ENCODE results near the gene PSME3IP1.

PSME3IP1 gene

DNA sequence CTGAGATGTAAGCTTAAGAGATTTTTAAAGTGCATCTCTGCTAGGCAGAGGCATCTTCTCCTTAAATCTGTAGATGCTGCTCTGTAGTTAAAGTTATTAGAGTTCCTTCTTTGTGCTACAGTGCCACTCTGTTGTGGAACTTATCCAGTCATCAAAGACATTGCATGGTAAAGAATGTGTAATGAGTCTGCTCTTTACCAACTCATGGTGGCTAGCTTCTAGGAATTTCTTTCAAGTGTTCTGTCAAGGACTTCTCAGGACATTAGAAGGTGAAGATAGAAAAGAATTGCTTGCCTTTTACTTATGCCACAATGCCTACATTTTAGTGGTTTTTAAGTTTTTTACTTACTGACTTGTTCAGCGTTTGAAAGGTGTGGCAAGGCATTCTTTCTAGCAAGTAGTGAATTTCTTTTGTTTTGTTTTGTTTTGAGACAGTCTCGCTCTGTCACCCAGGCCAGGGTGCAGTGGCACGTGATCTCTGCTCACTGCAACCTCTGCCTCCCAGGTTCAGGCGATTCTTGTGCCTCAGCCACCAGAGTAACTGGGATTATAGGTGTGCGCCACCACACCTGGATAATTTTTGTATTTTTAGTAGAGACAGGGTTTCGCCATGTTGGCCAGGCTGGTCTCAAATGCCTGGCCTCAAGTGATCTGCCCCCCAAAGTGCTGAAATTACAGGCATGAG, 39.0 kb upstream of the PSME3IP1 start:
- TF ChIP-seq FOXP2 (optimal IDR thresholded peaks at IDR 0.05; ENCODE audit: borderline replicate concordance, extremely low read depth, extremely low read length, insufficient read depth) (no peak), TAF1 (IDR thresholded peaks at IDR 0.05; ENCODE audit: borderline replicate concordance, insufficient read depth, low read length) (no peak), SIN3A (IDR thresholded peaks at IDR 0.05; ENCODE audit: borderline replicate concordance, insufficient read depth, low read length) (no peak), POLR2AphosphoS5 (IDR thresholded peaks at IDR 0.05; ENCODE audit: low read depth, low read length) (no peak)
- TF ChIP-seq, protein P1, sequence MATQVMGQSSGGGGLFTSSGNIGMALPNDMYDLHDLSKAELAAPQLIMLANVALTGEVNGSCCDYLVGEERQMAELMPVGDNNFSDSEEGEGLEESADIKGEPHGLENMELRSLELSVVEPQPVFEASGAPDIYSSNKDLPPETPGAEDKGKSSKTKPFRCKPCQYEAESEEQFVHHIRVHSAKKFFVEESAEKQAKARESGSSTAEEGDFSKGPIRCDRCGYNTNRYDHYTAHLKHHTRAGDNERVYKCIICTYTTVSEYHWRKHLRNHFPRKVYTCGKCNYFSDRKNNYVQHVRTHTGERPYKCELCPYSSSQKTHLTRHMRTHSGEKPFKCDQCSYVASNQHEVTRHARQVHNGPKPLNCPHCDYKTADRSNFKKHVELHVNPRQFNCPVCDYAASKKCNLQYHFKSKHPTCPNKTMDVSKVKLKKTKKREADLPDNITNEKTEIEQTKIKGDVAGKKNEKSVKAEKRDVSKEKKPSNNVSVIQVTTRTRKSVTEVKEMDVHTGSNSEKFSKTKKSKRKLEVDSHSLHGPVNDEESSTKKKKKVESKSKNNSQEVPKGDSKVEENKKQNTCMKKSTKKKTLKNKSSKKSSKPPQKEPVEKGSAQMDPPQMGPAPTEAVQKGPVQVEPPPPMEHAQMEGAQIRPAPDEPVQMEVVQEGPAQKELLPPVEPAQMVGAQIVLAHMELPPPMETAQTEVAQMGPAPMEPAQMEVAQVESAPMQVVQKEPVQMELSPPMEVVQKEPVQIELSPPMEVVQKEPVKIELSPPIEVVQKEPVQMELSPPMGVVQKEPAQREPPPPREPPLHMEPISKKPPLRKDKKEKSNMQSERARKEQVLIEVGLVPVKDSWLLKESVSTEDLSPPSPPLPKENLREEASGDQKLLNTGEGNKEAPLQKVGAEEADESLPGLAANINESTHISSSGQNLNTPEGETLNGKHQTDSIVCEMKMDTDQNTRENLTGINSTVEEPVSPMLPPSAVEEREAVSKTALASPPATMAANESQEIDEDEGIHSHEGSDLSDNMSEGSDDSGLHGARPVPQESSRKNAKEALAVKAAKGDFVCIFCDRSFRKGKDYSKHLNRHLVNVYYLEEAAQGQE (IDR thresholded peaks at IDR 0.05; ENCODE audit: insufficient read depth in 1 of 2, low read depth in 2 of 2, low read length in 2 of 2): no peak

DNA sequence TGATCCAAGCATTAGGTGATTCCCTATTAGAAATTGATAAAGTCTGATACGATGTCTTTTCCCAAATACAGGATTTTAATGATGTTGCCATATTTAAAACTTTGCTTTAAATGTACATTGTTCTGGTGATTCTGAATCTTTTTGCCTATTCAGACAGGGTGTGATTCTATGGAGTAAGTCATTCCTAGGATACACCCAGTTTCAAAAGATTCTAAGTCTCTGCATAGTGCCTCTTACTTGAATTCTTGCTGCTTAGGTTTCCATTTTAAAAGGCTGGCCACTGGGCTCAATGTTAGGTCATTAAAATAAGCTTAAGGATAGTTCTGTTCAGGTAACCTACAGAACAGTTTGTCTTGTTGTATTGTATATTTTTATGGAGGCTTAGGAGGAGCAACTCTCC, 37.2 kb upstream of the PSME3IP1 start:
- no peak for TF ChIP-seq SIN3A (IDR thresholded peaks at IDR 0.05; ENCODE audit: borderline replicate concordance, insufficient read depth, low read length)
- no peak for TF ChIP-seq TAF1 (IDR thresholded peaks at IDR 0.05; ENCODE audit: borderline replicate concordance, insufficient read depth, low read length)
- TF ChIP-seq FOXP2 (optimal IDR thresholded peaks at IDR 0.05; ENCODE audit: borderline replicate concordance, extremely low read depth, extremely low read length, insufficient read depth): no peak
- TF ChIP-seq, protein P1 (IDR thresholded peaks at IDR 0.05; ENCODE audit: insufficient read depth in 1 of 2, low read depth in 2 of 2, low read length in 2 of 2): no peak
- TF ChIP-seq POLR2AphosphoS5 (IDR thresholded peaks at IDR 0.05; ENCODE audit: low read depth, low read length): no peak

DNA sequence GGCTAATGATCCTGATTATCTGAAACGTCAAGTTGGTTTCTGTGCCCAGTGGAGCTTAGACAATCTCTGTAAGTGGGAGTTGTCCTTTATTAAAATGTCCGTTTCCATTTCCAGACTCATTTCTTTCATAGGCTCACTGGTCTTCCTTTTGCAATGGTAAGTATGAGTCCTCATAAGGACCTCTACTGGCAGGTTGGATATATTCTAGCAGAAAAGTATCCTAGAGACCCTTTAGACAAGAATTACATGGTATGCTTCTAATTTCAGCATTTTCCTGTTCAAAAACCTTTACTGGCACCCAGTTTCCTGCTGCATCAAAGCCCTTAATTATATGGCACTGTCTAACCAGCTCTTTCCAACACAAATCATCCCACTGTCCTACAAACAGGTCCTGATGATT, 31.1 kb upstream of the PSME3IP1 start:
- no peak for TF ChIP-seq FOXP2 (optimal IDR thresholded peaks at IDR 0.05; ENCODE audit: borderline replicate concordance, extremely low read depth, extremely low read length, insufficient read depth)
- TF ChIP-seq TAF1 (IDR thresholded peaks at IDR 0.05; ENCODE audit: borderline replicate concordance, insufficient read depth, low read length): no peak
- TF ChIP-seq, protein P1 (IDR thresholded peaks at IDR 0.05; ENCODE audit: insufficient read depth in 1 of 2, low read depth in 2 of 2, low read length in 2 of 2): no peak
- TF ChIP-seq POLR2AphosphoS5 (IDR thresholded peaks at IDR 0.05; ENCODE audit: low read depth, low read length): no peak
- no peak for TF ChIP-seq SIN3A (IDR thresholded peaks at IDR 0.05; ENCODE audit: borderline replicate concordance, insufficient read depth, low read length)

DNA sequence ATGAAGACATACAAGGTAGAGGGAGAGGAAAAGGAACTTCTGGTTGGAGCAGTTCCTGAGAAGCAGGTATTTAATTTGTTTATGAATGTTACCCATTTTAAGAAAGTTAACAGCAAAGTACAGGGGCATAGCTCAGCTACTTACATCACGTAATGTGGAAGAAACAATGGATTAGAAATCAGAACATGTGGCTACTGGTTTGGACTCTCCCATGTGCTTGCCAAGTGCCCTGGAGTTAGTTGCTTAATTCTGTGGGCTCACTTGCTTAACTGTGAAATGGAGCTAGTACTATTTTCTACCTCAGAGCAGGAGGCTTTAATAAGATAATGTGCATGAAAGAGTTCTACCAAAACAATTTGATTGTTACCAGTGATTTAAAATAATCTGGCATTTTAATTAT, 27.6 kb upstream of the PSME3IP1 start:
- no peak for TF ChIP-seq SIN3A (IDR thresholded peaks at IDR 0.05; ENCODE audit: borderline replicate concordance, insufficient read depth, low read length)
- no peak for TF ChIP-seq POLR2AphosphoS5 (IDR thresholded peaks at IDR 0.05; ENCODE audit: low read depth, low read length)
- TF ChIP-seq TAF1 (IDR thresholded peaks at IDR 0.05; ENCODE audit: borderline replicate concordance, insufficient read depth, low read length): no peak
- TF ChIP-seq, protein P1 (IDR thresholded peaks at IDR 0.05; ENCODE audit: insufficient read depth in 1 of 2, low read depth in 2 of 2, low read length in 2 of 2): no peak
- TF ChIP-seq FOXP2 (optimal IDR thresholded peaks at IDR 0.05; ENCODE audit: borderline replicate concordance, extremely low read depth, extremely low read length, insufficient read depth): no peak

All from PFSK-1 (cell line).